D721Med (cell line): Measurements from ENCODE around the gene PNMA1.

Source experiments
- DNase-seq: peaks from one replicate; pipeline ENCODE4 v3.0.0; 2011; ENCODE audit warnings: low spot score; ENCODE audit not compliant: insufficient read length
- FAIRE-seq: peaks from 2 replicates; lab custom pipeline; 2011; peaks lifted over from hg19 to GRCh38; lab: Jason Lieb, UNC
- TF ChIP-seq, protein P1 (sequence below): IDR thresholded peaks from 2 replicates; pipeline ENCODE4 v1.5.1; 2012; ENCODE audit warnings: mild to moderate bottlenecking, control low read depth; ENCODE audit not compliant: insufficient read depth; ENCODE audit errors: missing control alignments

Gene PNMA1

DNA sequence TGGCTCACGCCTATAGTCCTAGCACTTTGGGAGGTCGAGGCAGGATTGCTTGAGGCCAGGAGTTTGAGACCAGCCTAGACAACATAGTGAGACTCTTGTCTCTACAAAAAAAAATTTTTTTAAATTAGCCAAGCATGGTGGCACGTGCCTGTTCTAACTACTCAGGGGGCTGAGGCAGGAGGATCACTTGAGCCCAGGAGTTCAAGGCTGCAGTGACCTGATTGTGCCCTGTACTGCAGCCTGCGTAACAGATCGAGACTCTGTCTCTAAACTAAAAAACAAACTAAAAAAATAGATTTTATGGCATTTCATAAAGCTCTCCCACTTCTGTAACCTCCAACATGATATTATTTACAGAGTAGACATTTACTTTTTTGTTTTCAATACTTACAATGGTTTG, 29.6 kb downstream of the PNMA1 start:
- FAIRE-seq (no peak), DNase-seq (no peak)
- TF ChIP-seq, protein P1, sequence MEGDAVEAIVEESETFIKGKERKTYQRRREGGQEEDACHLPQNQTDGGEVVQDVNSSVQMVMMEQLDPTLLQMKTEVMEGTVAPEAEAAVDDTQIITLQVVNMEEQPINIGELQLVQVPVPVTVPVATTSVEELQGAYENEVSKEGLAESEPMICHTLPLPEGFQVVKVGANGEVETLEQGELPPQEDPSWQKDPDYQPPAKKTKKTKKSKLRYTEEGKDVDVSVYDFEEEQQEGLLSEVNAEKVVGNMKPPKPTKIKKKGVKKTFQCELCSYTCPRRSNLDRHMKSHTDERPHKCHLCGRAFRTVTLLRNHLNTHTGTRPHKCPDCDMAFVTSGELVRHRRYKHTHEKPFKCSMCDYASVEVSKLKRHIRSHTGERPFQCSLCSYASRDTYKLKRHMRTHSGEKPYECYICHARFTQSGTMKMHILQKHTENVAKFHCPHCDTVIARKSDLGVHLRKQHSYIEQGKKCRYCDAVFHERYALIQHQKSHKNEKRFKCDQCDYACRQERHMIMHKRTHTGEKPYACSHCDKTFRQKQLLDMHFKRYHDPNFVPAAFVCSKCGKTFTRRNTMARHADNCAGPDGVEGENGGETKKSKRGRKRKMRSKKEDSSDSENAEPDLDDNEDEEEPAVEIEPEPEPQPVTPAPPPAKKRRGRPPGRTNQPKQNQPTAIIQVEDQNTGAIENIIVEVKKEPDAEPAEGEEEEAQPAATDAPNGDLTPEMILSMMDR, result no peak

GRCh38 chr14:73680821-73681220, 33.4 kb downstream of the PNMA1 start:
- TF ChIP-seq, protein P1, result no peak
- DNase-seq (no peak), FAIRE-seq (no peak)

DNA sequence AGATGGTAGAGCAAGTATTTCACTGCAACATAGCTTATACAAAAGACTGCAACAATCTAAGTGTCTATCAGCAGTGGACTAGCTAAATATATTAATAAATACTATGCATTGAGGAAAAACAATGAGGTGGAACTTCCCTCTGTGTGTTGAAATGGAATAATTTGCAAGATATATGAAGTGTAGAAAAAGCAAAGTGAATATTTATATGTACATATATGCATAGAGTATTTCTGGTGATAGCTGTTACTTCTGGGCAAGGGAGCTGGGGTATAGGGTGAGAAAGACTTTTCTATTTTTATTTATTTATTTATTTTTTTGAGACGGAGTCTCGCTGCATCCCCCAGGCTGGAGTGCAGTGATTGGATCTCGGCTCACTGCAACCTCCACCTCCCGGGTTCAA, 35.5 kb downstream of the PNMA1 start:
- FAIRE-seq (no peak), DNase-seq (no peak)
- TF ChIP-seq, protein P1, result no peak

- FAIRE-seq (no peak), DNase-seq (no peak)
- TF ChIP-seq, protein P1, result no peak
Observed at GRCh38 chr14:73674986-73675385, 39.2 kb downstream of the PNMA1 start.

DNA sequence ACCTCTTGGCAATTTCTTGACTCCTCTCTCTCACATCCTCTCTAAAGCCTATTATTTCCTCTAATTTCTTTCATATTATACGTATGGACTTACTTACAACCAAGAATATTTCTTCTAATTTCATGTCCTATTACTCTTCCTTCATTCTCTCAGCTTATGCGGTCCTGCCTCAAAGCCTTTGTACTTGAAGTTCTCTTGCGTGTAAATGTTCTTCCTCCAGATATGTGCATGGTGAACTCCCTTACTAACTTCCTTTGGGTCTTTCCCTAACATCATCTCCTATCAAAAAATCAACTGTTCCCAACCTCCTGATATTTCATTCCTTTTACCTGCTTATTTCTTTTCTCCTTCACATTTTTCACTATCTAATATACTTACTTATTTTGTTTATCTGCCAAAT, 46.3 kb downstream of the PNMA1 start:
- FAIRE-seq (no peak), DNase-seq (no peak)
- TF ChIP-seq, protein P1, result no peak

GRCh38 chr14:73666583-73666982, 47.6 kb downstream of the PNMA1 start:
- DNase-seq (no peak), FAIRE-seq (no peak)
- TF ChIP-seq, protein P1, result no peak

GRCh38 chr14:73665130-73665529, 49.1 kb downstream of the PNMA1 start:
- TF ChIP-seq, protein P1, result no peak
- FAIRE-seq, result no peak
- no peak for DNase-seq
